Stimulated activated CD8-positive, alpha-beta memory T cell treated with anti-CD3 and anti-CD28 coated beads, Interleukin-7, amount 100 ng/mL, for 48 hours (primary cell): ENCODE data around the gene KMO.

Experiments used
- DNase-seq, 2 donors: peaks; one replicate each; pipeline ENCODE4 v3.0.0-alpha.2; 2020; ENCODE audit warnings: low read depth in 1 of 2; ENCODE audit errors: extremely low read depth in 1 of 2

Gene KMO

GRCh38 chr1:241532162-241532531, at the start of gene KMO:
TSS of gene KMO (plus strand) at chr1:241532378. CDS start at chr1:241532445, 67 bp downstream.
- no peak for DNase-seq

GRCh38 chr1:241482761-241483250, 49.4 kb upstream of the KMO start:
- no peak for DNase-seq

- no peak for DNase-seq
These were observed 47.0 kb upstream of the KMO start for GRCh38 chr1:241485145-241485544.

GRCh38 chr1:241485554-241485992, 46.6 kb upstream of the KMO start:
- DNase-seq: no peak

GRCh38 chr1:241488739-241489138, 43.4 kb upstream of the KMO start:
- no peak for DNase-seq

- DNase-seq: no peak
These were observed 36.4 kb upstream of the KMO start for GRCh38 chr1:241495741-241496140.

- DNase-seq: no peak
These were observed 32.3 kb upstream of the KMO start for GRCh38 chr1:241499910-241500309.

- no peak for DNase-seq
These were observed 28.7 kb upstream of the KMO start for GRCh38 chr1:241503444-241503843.

GRCh38 chr1:241507189-241507863, 24.9 kb upstream of the KMO start:
- no peak for DNase-seq

- no peak for DNase-seq
These were observed 18.8 kb upstream of the KMO start for GRCh38 chr1:241513378-241513777.

GRCh38 chr1:241518476-241519307, 13.5 kb upstream of the KMO start:
- peak in 1 of 2 donors; percentile 9 for DNase-seq

GRCh38 chr1:241519308-241520079, 12.7 kb upstream of the KMO start, which contains the start of gene FH:
TSS of gene FH (minus strand) at chr1:241519755. CDS start at chr1:241519722, 33 bp downstream.
- DNase-seq: peak; percentile 78 to 89

GRCh38 chr1:241520080-241520465, 12.1 kb upstream of the KMO start:
- DNase-seq: no peak

GRCh38 chr1:241521718-241522117, 10.5 kb upstream of the KMO start:
- DNase-seq: no peak

- DNase-seq: no peak
These were observed 7.2 kb upstream of the KMO start for GRCh38 chr1:241525026-241525425.

- DNase-seq: no peak
These were observed 5.0 kb upstream of the KMO start for GRCh38 chr1:241527146-241527545.

GRCh38 chr1:241531195-241532161, 700 bp upstream of the KMO start:
- no peak for DNase-seq

GRCh38 chr1:241532864-241533263, 686 bp downstream of the KMO start:
- DNase-seq: no peak

- DNase-seq: no peak
These were observed 1.3 kb downstream of the KMO start for GRCh38 chr1:241533326-241534115.
